BLaER1 treated with 17β-estradiol and CSF1 and Interleukin-3, amounts not matched to agents 10 nM and 100 nM (cell line): ENCODE results near the gene NLGN1.
"Not testable (repeated sequence)": the region's sequence is repeated elsewhere in the genome, so short reads cannot be mapped to it uniquely, and the experiment has no call there.

ENCODE experiments used
- H3K27ac ChIP-seq, 11 experiments: shearing (Covaris generic); formaldehyde crosslinking; 2 replicates each; pipeline ENCODE4 v1.8.1; 2022
- H3K27me3 ChIP-seq, 11 experiments: shearing (Covaris generic); formaldehyde crosslinking; 2 replicates each; pipeline ENCODE4 v1.8.1; 2022
- H3K36me3 ChIP-seq, 11 experiments: shearing (Covaris generic); formaldehyde crosslinking; 2 replicates each; pipeline ENCODE4 v1.8.1; 2022
- H3K4me1 ChIP-seq, 10 experiments: shearing (Covaris generic); formaldehyde crosslinking; 2 replicates each; pipeline ENCODE4 v1.8.1; 2022
- H3K4me2 ChIP-seq, 11 experiments: shearing (Covaris generic); formaldehyde crosslinking; 2 replicates each; pipeline ENCODE4 v1.8.1; 2022
- H3K4me3 ChIP-seq, 10 experiments: shearing (Covaris generic); formaldehyde crosslinking; 2 replicates each; pipeline ENCODE4 v1.8.1; 2022
- H3K9ac ChIP-seq, 11 experiments: shearing (Covaris generic); formaldehyde crosslinking; 2 replicates each; pipeline ENCODE4 v1.8.1; 2022
- H3K9me3 ChIP-seq, 11 experiments: shearing (Covaris generic); formaldehyde crosslinking; replicated peaks in 1 of 11; 2 replicates each; pipeline ENCODE4 v1.8.1; 2022
- H4K20me1 ChIP-seq, 11 experiments: shearing (Covaris generic); formaldehyde crosslinking; 2 replicates each; pipeline ENCODE4 v1.8.1; 2022
- Cebpa-rat ChIP-seq, 11 experiments: shearing (Covaris generic); IDR thresholded peaks; 2 replicates each; pipeline ENCODE4 v1.8.1; 2022

Gene NLGN1

DNA sequence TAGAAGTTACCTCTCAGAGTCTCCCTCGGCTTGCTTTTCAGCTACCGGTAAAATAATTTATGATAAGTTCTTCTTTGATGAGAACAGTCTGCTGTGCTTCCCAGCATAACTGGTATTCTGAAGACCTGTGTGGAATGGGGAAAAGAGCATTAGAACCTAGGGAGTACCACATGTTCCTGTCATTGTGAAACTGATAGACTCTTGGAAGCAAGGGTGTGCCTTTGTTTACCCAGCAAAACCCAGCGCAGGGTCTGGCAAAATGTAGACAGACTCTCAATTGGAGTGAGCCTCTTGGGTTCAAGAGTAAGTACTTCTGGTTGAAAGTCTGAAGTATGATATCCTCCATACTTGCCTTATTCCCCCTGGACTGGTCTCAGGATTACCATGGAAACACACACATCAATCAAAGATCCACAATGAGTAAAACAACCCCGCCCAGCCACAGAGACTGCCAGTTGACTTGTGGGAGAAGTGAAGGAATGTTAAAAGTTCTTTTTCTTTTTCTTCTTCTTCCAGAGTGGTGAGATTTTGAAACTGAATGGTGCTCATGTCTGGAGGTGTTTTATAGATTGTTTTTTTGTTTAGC is 809.2 kb downstream of the NLGN1 start:
- H3K4me1 ChIP-seq, result peaks cover 0 to 19% (median 0%) of the 10 kb centered on the region in 10 experiments; a peak in 4 of 20 replicates
- no peak for TF ChIP-seq Cebpa-rat (IDR thresholded peaks at IDR 0.05)
- H3K4me2 ChIP-seq, result no peak overlapping the region
- H3K36me3 ChIP-seq, result no peaks in the 10 kb centered on the region
- no peak overlapping the region for H3K4me3 ChIP-seq
- H3K9me3 ChIP-seq, result peaks cover 0 to under 1% (median 0%) of the 10 kb centered on the region in 11 experiments; a peak in 3 of 22 replicates
- no peaks in the 10 kb centered on the region for H3K27me3 ChIP-seq
- H4K20me1 ChIP-seq, result no peaks in the 10 kb centered on the region
- no peak overlapping the region for H3K27ac ChIP-seq
- no peak overlapping the region for H3K9ac ChIP-seq

DNA sequence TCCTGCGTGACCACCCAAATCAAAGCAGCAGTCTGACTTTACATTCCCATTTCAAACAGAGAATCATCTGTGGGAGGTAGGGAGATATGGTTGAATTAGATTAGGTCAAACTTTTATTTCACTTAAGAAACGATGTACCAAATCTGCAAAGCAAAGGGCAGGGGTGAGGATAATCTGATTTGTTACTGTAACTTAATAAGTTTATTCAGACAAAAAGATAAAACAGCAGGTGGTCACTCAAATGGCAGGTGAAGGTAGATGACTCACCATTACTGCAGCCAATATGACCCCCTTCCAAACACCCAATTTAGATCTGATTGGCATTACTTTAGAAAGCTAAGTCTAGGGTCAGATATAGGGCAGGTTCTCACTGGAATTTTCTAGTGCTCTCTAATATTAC is 810.6 kb downstream of the NLGN1 start:
- Histone ChIP-seq H3K4me3 (no peak overlapping the region), H4K20me1 (no peaks in the 10 kb centered on the region), H3K9ac (no peak overlapping the region), H3K4me2 (no peak overlapping the region), H3K9me3 (peaks cover 0 to 7% (median 0%) of the 10 kb centered on the region in 11 experiments; a peak in 6 of 22 replicates), H3K36me3 (no peaks in the 10 kb centered on the region), H3K27ac (no peak overlapping the region), H3K4me1 (peaks cover 0 to 4% (median 0%) of the 10 kb centered on the region in 10 experiments; a peak in 3 of 20 replicates), H3K27me3 (no peaks in the 10 kb centered on the region)
- no peak for TF ChIP-seq Cebpa-rat (IDR thresholded peaks at IDR 0.05)

DNA sequence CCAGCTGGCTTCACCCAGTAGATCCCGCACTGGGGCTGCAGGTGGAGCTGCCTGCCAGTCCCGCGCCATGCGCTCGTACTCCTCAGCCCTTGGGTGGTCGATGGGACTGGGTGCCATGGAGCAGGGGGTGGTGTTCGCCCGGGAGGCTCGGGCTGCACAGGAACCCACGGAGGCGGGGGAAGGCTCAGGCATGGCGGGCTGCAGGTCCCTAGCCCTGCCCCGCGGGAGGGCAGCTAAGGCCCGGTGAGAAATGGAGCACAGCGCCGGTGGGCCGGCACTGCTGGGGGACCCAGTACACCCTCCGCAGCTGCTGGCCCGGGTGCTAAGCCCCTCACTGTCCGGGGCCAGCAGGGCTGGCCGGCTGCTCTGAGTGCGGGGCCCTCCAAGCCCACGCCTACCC is 814.4 kb downstream of the NLGN1 start:
- H3K4me3 ChIP-seq, H3K9me3 ChIP-seq, H3K4me2 ChIP-seq, H3K27ac ChIP-seq, H3K36me3 ChIP-seq, H3K4me1 ChIP-seq, H3K9ac ChIP-seq, H4K20me1 ChIP-seq, H3K27me3 ChIP-seq: not testable (repeated sequence)

DNA sequence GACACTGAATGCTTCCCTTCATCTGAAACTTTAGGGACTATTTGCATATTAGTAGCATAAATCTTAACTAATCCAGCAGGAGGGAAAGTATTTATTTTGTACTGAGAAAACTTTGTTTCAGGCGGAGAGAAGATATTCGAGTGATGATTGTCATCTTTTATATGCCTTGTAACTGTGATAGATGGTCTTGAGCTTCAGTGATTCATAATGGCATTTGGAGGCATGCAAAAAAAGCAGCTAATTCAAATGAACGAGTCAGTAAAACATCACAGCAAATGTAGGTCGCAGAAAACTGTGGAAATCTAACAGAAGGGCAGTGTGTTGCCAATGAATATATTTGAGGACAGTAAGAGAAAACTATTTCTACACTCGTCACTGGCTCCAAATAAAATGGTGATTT is 817.9 kb downstream of the NLGN1 start:
- H3K4me2 ChIP-seq, result no peak overlapping the region
- no peaks in the 10 kb centered on the region for H3K36me3 ChIP-seq
- H4K20me1 ChIP-seq, result no peaks in the 10 kb centered on the region
- H3K4me3 ChIP-seq, result no peak overlapping the region
- H3K4me1 ChIP-seq, result no peaks in the 10 kb centered on the region
- peaks cover 0 to 7% (median 0%) of the 10 kb centered on the region in 11 experiments; a peak in 6 of 22 replicates for H3K9me3 ChIP-seq
- no peak for TF ChIP-seq Cebpa-rat (IDR thresholded peaks at IDR 0.05)
- no peaks in the 10 kb centered on the region for H3K27me3 ChIP-seq
- H3K9ac ChIP-seq, result no peak overlapping the region
- H3K27ac ChIP-seq, result no peak overlapping the region

DNA sequence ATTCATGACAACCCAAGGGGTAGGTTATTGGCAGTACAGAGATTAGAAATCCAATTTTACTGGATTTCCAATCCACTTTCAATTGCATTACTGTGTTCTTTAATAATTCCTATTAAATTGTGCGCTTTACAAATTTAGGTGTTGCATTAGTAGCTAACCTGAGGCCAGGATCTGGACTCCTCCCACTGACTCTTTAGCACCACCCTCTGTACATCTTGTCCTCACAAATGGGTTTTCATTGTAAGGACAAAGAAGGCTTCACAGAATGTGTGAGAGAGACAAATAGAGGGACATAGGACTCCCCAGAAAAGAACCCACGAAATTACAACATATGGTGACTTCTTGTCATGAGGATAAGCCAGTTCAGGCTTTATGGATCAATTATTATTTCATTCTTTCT is 818.5 kb downstream of the NLGN1 start:
- no peak overlapping the region for H3K4me3 ChIP-seq
- no peak overlapping the region for H3K9ac ChIP-seq
- H3K9me3 ChIP-seq, result peaks cover 0 to 7% (median 0%) of the 10 kb centered on the region in 11 experiments; a peak in 6 of 22 replicates
- no peaks in the 10 kb centered on the region for H3K27me3 ChIP-seq
- H3K4me1 ChIP-seq, result no peaks in the 10 kb centered on the region
- H3K4me2 ChIP-seq, result no peak overlapping the region
- no peak overlapping the region for H3K27ac ChIP-seq
- H3K36me3 ChIP-seq, result no peaks in the 10 kb centered on the region
- no peak for TF ChIP-seq Cebpa-rat (IDR thresholded peaks at IDR 0.05)
- no peaks in the 10 kb centered on the region for H4K20me1 ChIP-seq

DNA sequence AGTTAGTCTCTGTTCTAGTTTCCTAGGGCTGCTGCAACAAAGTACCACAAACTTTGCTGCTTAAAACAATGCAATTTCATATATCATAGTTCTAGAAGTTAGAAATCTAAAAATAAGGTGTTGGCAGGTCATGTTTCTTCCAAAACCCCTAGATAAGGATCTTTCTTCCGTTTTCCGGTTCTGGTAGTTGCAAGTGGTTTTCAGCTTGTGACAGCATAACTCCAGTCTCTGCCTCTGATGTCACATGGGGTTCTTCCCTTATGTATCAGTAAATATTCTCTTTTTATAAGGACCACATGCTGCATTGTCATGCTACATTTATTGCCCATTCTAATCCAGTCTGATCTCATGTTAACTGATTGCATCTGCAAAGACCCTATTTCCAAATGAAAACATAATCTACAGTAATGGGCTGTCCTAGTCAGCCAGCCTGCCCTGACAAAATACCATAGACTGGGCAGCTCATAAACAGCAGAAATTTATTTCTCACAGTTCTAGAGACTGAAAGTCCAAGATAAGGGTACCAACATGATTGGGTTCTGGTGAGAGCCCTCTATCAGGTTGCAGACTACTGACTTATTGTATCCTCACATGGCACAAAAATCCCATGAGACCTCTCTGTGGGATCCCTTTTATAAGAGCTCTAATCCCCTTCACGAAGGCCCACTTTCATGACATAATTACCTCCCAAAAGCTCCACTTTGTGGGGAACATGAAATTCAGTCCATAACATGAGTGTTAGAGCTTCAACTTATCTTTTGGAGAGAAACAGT is 819.6 kb downstream of the NLGN1 start:
- H3K27ac ChIP-seq, result no peak overlapping the region
- no peak for TF ChIP-seq Cebpa-rat (IDR thresholded peaks at IDR 0.05)
- no peak overlapping the region for H3K9ac ChIP-seq
- H3K27me3 ChIP-seq, result no peaks in the 10 kb centered on the region
- no peak overlapping the region for H3K4me2 ChIP-seq
- no peaks in the 10 kb centered on the region for H3K4me1 ChIP-seq
- no peaks in the 10 kb centered on the region for H4K20me1 ChIP-seq
- no peaks in the 10 kb centered on the region for H3K36me3 ChIP-seq
- H3K4me3 ChIP-seq, result no peak overlapping the region
- H3K9me3 ChIP-seq, result peaks cover 0 to 3% (median 0%) of the 10 kb centered on the region in 11 experiments; a peak in 5 of 22 replicates

DNA sequence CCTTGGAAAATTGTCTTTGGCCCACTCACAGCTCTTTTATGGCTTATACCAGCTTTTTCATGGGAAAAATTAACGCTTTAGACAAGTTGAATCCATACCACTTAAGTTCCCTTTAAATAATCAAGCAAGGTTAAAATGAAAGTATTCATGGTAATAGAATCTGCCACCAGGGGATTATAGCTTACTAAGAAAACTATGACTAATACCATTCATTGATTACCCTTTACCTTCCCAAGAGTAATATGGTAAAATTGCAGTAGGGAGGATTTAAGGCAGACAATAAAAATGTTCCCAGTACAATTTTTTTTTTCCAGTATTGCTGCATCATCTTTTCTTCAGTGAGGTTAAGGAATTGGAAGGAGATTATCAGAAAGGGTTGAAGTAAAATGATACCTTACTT is 820.5 kb downstream of the NLGN1 start:
- Histone ChIP-seq H3K27ac (no peak overlapping the region), H3K9me3 (no peaks in the 10 kb centered on the region), H3K4me2 (no peak overlapping the region), H3K9ac (no peak overlapping the region), H3K27me3 (no peaks in the 10 kb centered on the region), H4K20me1 (no peaks in the 10 kb centered on the region), H3K36me3 (no peaks in the 10 kb centered on the region), H3K4me3 (no peak overlapping the region), H3K4me1 (no peaks in the 10 kb centered on the region)
- no peak for TF ChIP-seq Cebpa-rat (IDR thresholded peaks at IDR 0.05)

DNA sequence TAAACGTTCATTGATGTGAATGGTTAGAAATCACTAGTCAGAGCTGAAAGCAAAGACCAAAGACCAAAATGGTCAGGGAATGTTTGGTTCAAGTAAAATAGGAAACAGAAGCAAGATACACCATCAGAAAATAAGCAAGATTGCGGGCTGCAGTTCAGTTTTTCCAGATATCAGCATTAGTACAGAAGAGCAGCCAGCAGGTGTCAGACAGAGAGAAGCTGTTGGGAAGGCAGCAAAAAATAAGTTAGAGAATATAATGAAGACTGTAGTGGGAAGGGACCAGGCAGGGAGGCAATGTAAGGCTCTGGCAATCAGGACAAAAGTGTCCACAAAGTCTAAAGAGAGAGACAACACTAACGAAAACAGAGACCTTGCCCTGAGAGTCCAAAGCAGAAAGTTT is 822.2 kb downstream of the NLGN1 start:
- TF ChIP-seq Cebpa-rat (IDR thresholded peaks at IDR 0.05), result no peak
- Histone ChIP-seq H3K36me3 (no peaks in the 10 kb centered on the region), H3K9me3 (no peaks in the 10 kb centered on the region), H4K20me1 (no peaks in the 10 kb centered on the region), H3K27me3 (no peaks in the 10 kb centered on the region), H3K27ac (no peak overlapping the region), H3K4me3 (no peak overlapping the region), H3K4me1 (no peaks in the 10 kb centered on the region), H3K4me2 (no peak overlapping the region), H3K9ac (no peak overlapping the region)

DNA sequence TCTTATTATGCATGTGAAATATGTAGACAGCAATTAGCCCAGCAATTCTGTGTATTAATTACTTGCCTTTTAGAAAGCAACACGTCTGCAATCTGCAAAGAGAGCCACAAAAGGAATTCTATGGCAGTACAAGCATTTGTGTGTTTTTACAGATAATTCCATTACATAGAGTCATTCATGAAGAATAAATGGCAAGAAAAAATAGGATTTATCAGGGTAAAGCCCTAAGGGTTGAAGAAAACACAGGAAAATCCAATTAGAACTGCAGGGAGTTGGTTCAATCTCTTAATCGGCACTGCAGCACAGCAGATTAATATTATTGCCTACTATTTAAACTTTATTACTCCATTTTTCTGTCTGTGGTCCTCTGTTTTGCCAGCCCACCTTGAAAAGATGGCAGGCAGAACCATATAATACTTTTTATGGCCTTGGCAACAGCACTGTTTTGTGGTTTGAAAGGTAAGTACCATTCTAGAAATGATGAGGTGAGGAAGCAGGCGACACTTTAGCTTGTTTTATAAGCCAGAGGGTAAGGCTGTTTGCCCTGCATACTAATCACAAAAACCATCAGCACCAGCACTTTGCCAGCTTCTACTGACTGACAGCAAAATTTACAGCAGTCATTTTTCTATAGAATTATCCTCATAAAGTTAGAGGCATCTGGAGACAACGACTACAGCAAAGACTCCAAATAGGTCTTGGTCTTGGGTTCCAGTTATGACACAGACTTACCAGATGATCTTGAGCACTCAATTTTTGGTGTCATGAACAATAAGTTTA is 823.4 kb downstream of the NLGN1 start:
- Histone ChIP-seq H3K27ac (no peak overlapping the region), H3K36me3 (no peaks in the 10 kb centered on the region), H3K4me3 (no peak overlapping the region), H3K9ac (no peak overlapping the region), H3K4me1 (no peaks in the 10 kb centered on the region), H3K9me3 (no peaks in the 10 kb centered on the region), H3K27me3 (no peaks in the 10 kb centered on the region), H3K4me2 (no peak overlapping the region), H4K20me1 (no peaks in the 10 kb centered on the region)
- TF ChIP-seq Cebpa-rat (IDR thresholded peaks at IDR 0.05), result no peak
